Left lung (tissue), 10 donors: ENCODE measurements around the gene FGF21. TPM values are rescaled to one million over a fixed set of nuclear protein-coding genes. Genes with fewer than 3 reads are reported as not detected.

Source experiments
- ATAC-seq: fragments of 200-7000 bp; cut with Tn5 transposase; one replicate; pipeline ENCODE4 v1.9.1; 2020; ENCODE audit warnings: moderate library complexity
- DNase-seq, 4 donors: peaks; one replicate each; pipeline ENCODE4 v3.0.0-alpha.2; 2013 to 2020
- H3K27ac ChIP-seq, 2 donors: fragments of 200-600 bp; sonication (generic) in 1 of 2; one replicate each; pipeline versions ENCODE4 v1.5.0 to v1.8.0; 2020 to 2021
- H3K27me3 ChIP-seq, 2 donors: fragments of 200-600 bp; sonication (generic) in 1 of 2; one replicate each; pipeline versions ENCODE4 v1.5.0 to v1.8.0; 2020 to 2021
- H3K36me3 ChIP-seq, 2 donors: fragments of 200-600 bp; sonication (generic) in 1 of 2; one replicate each; pipeline versions ENCODE4 v1.5.0 to v1.8.0; 2020 to 2021
- H3K4me1 ChIP-seq, 2 donors: fragments of 200-600 bp; one replicate each; pipeline ENCODE4 v1.8.0; 2021
- H3K4me3 ChIP-seq, 2 donors: fragments of 200-600 bp; sonication (generic) in 1 of 2; one replicate each; pipeline versions ENCODE4 v1.5.0 to v1.8.0; 2020 to 2021; ENCODE audit warnings: mild to moderate bottlenecking in 1 of 2
- H3K9me3 ChIP-seq, 2 donors: fragments of 200-600 bp; sonication (generic) in 1 of 2; one replicate each; pipeline versions ENCODE4 v1.5.0 to v1.8.0; 2020 to 2021
- CTCF ChIP-seq, 2 donors: fragments of 200-600 bp; sonication (generic) in 1 of 2; IDR thresholded peaks; one replicate each; pipeline versions ENCODE4 v1.5.0 to v1.8.0; 2021; ENCODE audit warnings: antibody characterized with exemption in 2 of 2
- intact Hi-C, 2 donors: fragments of 100-400 bp; cut with DNase I; formaldehyde crosslinking; loops; one replicate each; pipeline versions ENCODE4 v1.11.2 to v1.14.2; 2022
- polyA plus RNA-seq, 6 donors: library from polyadenylated mRNA; unstranded; fragments of 120-200 nt; gene quantifications; one replicate each; pipeline ENCODE4 v1.2.1, GENCODE V29; 2013; ENCODE audit not compliant: insufficient read length in 6 of 6
- total RNA-seq, 2 donors: library from RNA; stranded (reverse); fragmentation: NEBNext Ultra II Directional; extraction: Animal tissue kit (Norgen Biotek cat#: 25700); gene quantifications; one replicate each; pipeline ENCODE4 v1.2.1, GENCODE V29; 2021
- donor health status: DM: no; HTN: yes; CAD: no.
- donor health status: DM: no; HTN: no; CAD: no.

The FGF21 gene
- total and polyA plus RNA-seq, 8 donors = not detected

DNA sequence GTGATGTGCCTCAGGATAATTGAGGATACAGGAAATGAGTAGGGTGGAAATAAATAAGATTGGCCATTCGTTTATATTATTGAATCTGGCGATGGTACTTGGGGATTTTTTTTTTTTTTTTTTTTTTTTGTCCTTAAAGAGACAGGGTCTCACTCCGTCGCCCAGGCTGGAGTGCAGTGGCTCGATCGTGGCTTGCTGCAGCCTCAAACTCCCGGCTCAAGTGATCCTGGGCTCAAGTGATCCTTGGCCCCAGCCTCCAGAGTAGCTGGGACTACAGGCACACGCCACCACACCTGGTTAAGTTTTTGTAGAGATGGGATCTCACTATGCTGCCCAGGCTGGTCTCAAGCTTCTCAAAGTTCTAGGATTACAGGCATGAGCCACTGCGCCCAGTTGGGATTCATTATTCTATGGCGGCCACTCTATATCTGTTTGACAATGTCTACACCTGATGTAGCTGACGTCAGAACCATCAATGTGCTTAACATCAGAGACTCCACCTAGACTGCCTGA is 33.1 kb upstream of the FGF21 start:
- H3K9me3 ChIP-seq = peaks cover 0 to 23% of the 10 kb centered on the region in 2 donors
- intact Hi-C loops = no loop called here
- DNase-seq (no peak), ATAC-seq (no peak)
- no peak overlapping the region for H3K27ac ChIP-seq
- peaks cover 0 to 8% of the 10 kb centered on the region in 2 donors for H3K36me3 ChIP-seq
- H3K4me1 ChIP-seq = peaks cover 5 to 50% of the 10 kb centered on the region in 2 donors
- no peak for TF ChIP-seq CTCF (IDR thresholded peaks at IDR 0.05)
- no peaks in the 10 kb centered on the region for H3K27me3 ChIP-seq
- H3K4me3 ChIP-seq = no peak overlapping the region

- ATAC-seq (peak; percentile 10), DNase-seq (peak in 2 of 4 donors; percentile 70 to 85)
- Histone ChIP-seq H3K36me3 (peaks cover 0 to 8% of the 10 kb centered on the region in 2 donors), H3K4me3 (no peak overlapping the region), H3K4me1 (peaks cover 5 to 46% of the 10 kb centered on the region in 2 donors), H3K9me3 (peaks cover 0 to 23% of the 10 kb centered on the region in 2 donors), H3K27me3 (no peaks in the 10 kb centered on the region), H3K27ac (peak overlapping the region; percentile 78 to 83)
- no peak for TF ChIP-seq CTCF (IDR thresholded peaks at IDR 0.05)
- intact Hi-C loops = no loop called here
Observed at GRCh38 chr19:48724796-48725753, 30.2 kb upstream of the FGF21 start.

DNA sequence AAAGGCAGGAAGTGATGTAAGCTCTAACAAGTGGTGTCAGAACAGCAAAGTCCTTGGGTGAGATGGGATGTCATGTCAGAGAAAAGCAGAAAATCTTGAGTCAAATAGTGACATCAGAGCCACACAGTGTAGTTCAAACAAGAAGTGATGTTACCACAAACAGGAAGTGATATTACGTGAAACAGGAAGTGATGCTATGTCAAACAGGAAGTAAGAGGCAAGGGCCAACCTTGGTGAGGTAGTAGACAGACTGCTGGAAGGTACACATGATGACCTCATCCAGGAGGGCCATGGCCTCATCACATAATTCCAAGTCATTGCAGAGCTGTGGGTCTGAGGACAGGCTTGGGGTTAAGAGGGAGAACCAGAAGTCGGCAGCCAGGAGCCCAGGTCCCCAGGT is 28.8 kb upstream of the FGF21 start:
- Histone ChIP-seq H3K36me3 (peaks cover 0 to 8% of the 10 kb centered on the region in 2 donors), H3K4me1 (peaks cover 5 to 37% of the 10 kb centered on the region in 2 donors), H3K4me3 (no peak overlapping the region), H3K27me3 (no peaks in the 10 kb centered on the region), H3K27ac (peak overlapping the region; percentile 78 to 83), H3K9me3 (peaks cover 0 to 23% of the 10 kb centered on the region in 2 donors)
- intact Hi-C loops = no loop called here
- no peak for DNase-seq
- no peak for ATAC-seq
- no peak for TF ChIP-seq CTCF (IDR thresholded peaks at IDR 0.05)

GRCh38 chr19:48728911-48729664 is 26.2 kb upstream of the FGF21 start:
- Histone ChIP-seq H3K4me1 (peaks cover 5 to 28% of the 10 kb centered on the region in 2 donors), H3K27ac (no peak overlapping the region), H3K4me3 (no peak overlapping the region), H3K36me3 (peaks cover 0 to 8% of the 10 kb centered on the region in 2 donors), H3K27me3 (no peaks in the 10 kb centered on the region), H3K9me3 (peaks cover 0 to 23% of the 10 kb centered on the region in 2 donors)
- TF ChIP-seq CTCF (IDR thresholded peaks at IDR 0.05) = no peak
- peak; percentile 8 for ATAC-seq
- intact Hi-C loops = no loop called here
- no peak for DNase-seq
